K562 (cell line): ENCODE data around the gene SLC7A8. TPM values are rescaled to one million over a fixed set of nuclear protein-coding genes. Genes with fewer than 3 reads are reported as not detected.

Experiments
- BACH1 ChIP-seq: fragments of 200-800 bp; sonication (Bioruptor generic); IDR thresholded peaks from 2 replicates; pipeline ENCODE4 v1.6.1; 2016; ENCODE audit warnings: missing genetic modification characterization, missing compliant biosample characterization
- BCOR ChIP-seq: fragments of 450-650 bp; IDR thresholded peaks from 2 replicates; pipeline ENCODE4 v1.6.1; 2016
- CEBPB ChIP-seq: fragments of 450-650 bp; IDR thresholded peaks from 2 replicates; pipeline ENCODE4 v1.6.1; 2016; ENCODE audit warnings: missing genetic modification characterization, missing compliant biosample characterization
- CEBPG ChIP-seq, 3 experiments: fragments of 200-800 bp in 1 of 3; sonication (Bioruptor generic) in 1 of 3; sonication (generic) in 1 of 3; formaldehyde crosslinking in 1 of 3; IDR thresholded peaks in 2 of 3; conservative IDR thresholded peaks in 1 of 3; 2 replicates each; pipeline versions ENCODE4 v1.6.1 to v1.8.0; 2016 to 2022; ENCODE audit warnings: missing compliant biosample characterization in 2 of 3, missing genetic modification characterization in 2 of 3, mild to moderate bottlenecking in 1 of 3, missing genetic modification reagents in 1 of 3
- CREBBP ChIP-seq: IDR thresholded peaks from one replicate; pipeline ENCODE4 v1.6.1; 2012; ENCODE audit warnings: low read depth, mild to moderate bottlenecking, control low read depth, inconsistent platforms, low read length
- ETV1 ChIP-seq: fragments of 450-650 bp; conservative IDR thresholded peaks from 2 replicates; pipeline ENCODE4 v1.6.1; 2016; ENCODE audit warnings: missing genetic modification characterization, control low read depth, low read depth, missing compliant biosample characterization
- FOXJ2 ChIP-seq: fragments of 200-800 bp; sonication (Bioruptor generic); IDR thresholded peaks from 2 replicates; pipeline ENCODE4 v1.6.1; 2016; ENCODE audit warnings: missing genetic modification characterization, missing compliant biosample characterization
- HOXB6 ChIP-seq: fragments of 250-450 bp; sonication (Bioruptor Pico); IDR thresholded peaks from 2 replicates; pipeline ENCODE4 v1.5.1; 2022; ENCODE audit warnings: mild to moderate bottlenecking, borderline replicate concordance
- NEUROD1 ChIP-seq: fragments of 150-350 bp; IDR thresholded peaks from 2 replicates; pipeline ENCODE4 v1.6.1; 2014; ENCODE audit warnings: borderline replicate concordance, low read length, low read depth; ENCODE audit not compliant: partially characterized antibody
- PHB2 ChIP-seq: fragments of 450-650 bp; IDR thresholded peaks from 2 replicates; pipeline ENCODE4 v1.6.1; 2017; ENCODE audit warnings: low read depth
- ZNF140 ChIP-seq: fragments of 250-450 bp; sonication (Bioruptor Pico); IDR thresholded peaks from 2 replicates; pipeline ENCODE4 v1.8.0; 2021; ENCODE audit warnings: moderate library complexity, mild to moderate bottlenecking, inconsistent platforms
- ZNF507 ChIP-seq: conservative IDR thresholded peaks from 2 replicates; pipeline ENCODE4 v1.6.1; 2017; ENCODE audit warnings: missing genetic modification characterization, missing compliant biosample characterization
- ZNF780A ChIP-seq: fragments of 250-450 bp; sonication (Bioruptor Pico); IDR thresholded peaks from 2 replicates; pipeline ENCODE4 v1.5.0; 2021; ENCODE audit warnings: mild to moderate bottlenecking
- polyA plus RNA-seq, 8 experiments: library from polyadenylated mRNA; depleted of rRNA in 4 of 8; stranded (reverse) in 5 of 8; unstranded in 3 of 8; fragments of >200 nt; fragmentation: Nextera tagmentation in 2 of 8; fragmentation: Illumina TruSeq in 1 of 8; extraction: Ambion mirVana in 2 of 8; extraction: Trizol in 1 of 8; gene quantifications; 2 replicates each; pipeline versions ENCODE4 v1.2.1 to v1.2.3, GENCODE V29; 2011 to 2014; ENCODE audit warnings: inconsistent platforms in 1 of 8, missing spikeins in 1 of 8
- total RNA-seq, 7 experiments: library from RNA; depleted of rRNA in 6 of 7; stranded (reverse); fragments of >200 nt in 6 of 7; fragmentation: Illumina TruSeq in 2 of 7; extraction: Trizol in 2 of 7; gene quantifications; 2 replicates each; pipeline versions ENCODE4 v1.2.1 to v1.2.3, GENCODE V29; 2011 to 2021; ENCODE audit warnings: low replicate concordance in 1 of 7
- TF ChIP-seq, protein P1 (sequence below): sonication (generic); formaldehyde crosslinking; IDR thresholded peaks from 2 replicates; pipeline ENCODE4 v1.8.0; 2023; ENCODE audit warnings: missing genetic modification reagents, mild to moderate bottlenecking, borderline replicate concordance
- TF ChIP-seq, protein P2 (sequence below): fragments of 450-650 bp; IDR thresholded peaks from 2 replicates; pipeline ENCODE4 v1.7.0; 2016; ENCODE audit warnings: borderline replicate concordance
- TF ChIP-seq, protein P3 (sequence below): sonication (generic); formaldehyde crosslinking; IDR thresholded peaks from 2 replicates; pipeline ENCODE4 v1.9.0; 2022; ENCODE audit warnings: mild to moderate bottlenecking, missing genetic modification reagents

SLC7A8 gene
- total and polyA plus RNA-seq, 9 of the 15 experiments (the other 6 are each of a cell fraction or from before 2014, with no cell fraction given), result 2.0 to 33.0 (median 6.0) TPM

DNA sequence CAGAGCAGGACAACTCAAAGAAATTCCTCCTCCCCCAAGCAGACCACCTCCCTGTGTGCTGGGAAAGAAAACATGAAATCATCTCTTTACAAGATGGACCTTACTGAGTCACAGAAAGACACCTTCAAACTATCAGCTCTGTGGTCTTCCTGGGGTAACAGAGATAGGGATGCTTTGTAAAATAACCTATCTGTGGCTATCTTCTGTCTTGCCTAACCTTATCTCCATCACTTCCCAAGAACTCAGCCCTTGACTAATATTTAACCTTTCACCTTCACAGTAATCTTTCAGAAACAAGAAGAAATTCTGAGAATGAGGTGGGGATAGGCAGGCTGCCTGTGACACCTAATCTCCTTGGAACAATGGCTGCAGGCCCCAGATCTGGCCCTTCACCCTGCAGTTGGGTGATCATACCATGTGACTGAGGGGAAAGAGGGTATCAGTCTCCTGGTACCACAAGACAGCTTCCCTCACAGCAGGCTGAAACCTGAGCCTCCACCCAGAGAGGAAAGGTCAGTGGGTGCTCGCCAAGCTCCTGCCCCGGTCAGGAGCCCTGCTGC is 37.0 kb downstream of the SLC7A8 start (continued):
- TF ChIP-seq CREBBP, result no peak
- peak; percentile 87 for TF ChIP-seq CEBPB (tag)
- no peak for TF ChIP-seq ZNF507 (tag)
- TF ChIP-seq FOXJ2 (tag), result no peak
- TF ChIP-seq PHB2, result peak; percentile 96
- TF ChIP-seq, protein P1, sequence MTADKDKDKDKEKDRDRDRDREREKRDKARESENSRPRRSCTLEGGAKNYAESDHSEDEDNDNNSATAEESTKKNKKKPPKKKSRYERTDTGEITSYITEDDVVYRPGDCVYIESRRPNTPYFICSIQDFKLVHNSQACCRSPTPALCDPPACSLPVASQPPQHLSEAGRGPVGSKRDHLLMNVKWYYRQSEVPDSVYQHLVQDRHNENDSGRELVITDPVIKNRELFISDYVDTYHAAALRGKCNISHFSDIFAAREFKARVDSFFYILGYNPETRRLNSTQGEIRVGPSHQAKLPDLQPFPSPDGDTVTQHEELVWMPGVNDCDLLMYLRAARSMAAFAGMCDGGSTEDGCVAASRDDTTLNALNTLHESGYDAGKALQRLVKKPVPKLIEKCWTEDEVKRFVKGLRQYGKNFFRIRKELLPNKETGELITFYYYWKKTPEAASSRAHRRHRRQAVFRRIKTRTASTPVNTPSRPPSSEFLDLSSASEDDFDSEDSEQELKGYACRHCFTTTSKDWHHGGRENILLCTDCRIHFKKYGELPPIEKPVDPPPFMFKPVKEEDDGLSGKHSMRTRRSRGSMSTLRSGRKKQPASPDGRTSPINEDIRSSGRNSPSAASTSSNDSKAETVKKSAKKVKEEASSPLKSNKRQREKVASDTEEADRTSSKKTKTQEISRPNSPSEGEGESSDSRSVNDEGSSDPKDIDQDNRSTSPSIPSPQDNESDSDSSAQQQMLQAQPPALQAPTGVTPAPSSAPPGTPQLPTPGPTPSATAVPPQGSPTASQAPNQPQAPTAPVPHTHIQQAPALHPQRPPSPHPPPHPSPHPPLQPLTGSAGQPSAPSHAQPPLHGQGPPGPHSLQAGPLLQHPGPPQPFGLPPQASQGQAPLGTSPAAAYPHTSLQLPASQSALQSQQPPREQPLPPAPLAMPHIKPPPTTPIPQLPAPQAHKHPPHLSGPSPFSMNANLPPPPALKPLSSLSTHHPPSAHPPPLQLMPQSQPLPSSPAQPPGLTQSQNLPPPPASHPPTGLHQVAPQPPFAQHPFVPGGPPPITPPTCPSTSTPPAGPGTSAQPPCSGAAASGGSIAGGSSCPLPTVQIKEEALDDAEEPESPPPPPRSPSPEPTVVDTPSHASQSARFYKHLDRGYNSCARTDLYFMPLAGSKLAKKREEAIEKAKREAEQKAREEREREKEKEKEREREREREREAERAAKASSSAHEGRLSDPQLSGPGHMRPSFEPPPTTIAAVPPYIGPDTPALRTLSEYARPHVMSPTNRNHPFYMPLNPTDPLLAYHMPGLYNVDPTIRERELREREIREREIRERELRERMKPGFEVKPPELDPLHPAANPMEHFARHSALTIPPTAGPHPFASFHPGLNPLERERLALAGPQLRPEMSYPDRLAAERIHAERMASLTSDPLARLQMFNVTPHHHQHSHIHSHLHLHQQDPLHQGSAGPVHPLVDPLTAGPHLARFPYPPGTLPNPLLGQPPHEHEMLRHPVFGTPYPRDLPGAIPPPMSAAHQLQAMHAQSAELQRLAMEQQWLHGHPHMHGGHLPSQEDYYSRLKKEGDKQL (CRISPR knock-in tag), result no peak
- TF ChIP-seq ETV1 (tag), result no peak
- TF ChIP-seq, protein P2, sequence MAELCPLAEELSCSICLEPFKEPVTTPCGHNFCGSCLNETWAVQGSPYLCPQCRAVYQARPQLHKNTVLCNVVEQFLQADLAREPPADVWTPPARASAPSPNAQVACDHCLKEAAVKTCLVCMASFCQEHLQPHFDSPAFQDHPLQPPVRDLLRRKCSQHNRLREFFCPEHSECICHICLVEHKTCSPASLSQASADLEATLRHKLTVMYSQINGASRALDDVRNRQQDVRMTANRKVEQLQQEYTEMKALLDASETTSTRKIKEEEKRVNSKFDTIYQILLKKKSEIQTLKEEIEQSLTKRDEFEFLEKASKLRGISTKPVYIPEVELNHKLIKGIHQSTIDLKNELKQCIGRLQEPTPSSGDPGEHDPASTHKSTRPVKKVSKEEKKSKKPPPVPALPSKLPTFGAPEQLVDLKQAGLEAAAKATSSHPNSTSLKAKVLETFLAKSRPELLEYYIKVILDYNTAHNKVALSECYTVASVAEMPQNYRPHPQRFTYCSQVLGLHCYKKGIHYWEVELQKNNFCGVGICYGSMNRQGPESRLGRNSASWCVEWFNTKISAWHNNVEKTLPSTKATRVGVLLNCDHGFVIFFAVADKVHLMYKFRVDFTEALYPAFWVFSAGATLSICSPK, result no peak
- TF ChIP-seq, protein P3, sequence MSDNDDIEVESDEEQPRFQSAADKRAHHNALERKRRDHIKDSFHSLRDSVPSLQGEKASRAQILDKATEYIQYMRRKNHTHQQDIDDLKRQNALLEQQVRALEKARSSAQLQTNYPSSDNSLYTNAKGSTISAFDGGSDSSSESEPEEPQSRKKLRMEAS (CRISPR knock-in tag), result peak; percentile 60
- TF ChIP-seq HOXB6, result no peak
- TF ChIP-seq ZNF140 (CRISPR knock-in tag), result no peak
- 0 out of 2 replicates have a peak, but pooled peaks have one; percentile 37 for TF ChIP-seq CEBPG (CRISPR knock-in tag; IDR thresholded peaks at IDR 0.05)
- TF ChIP-seq CEBPG (tag; conservative IDR thresholded peaks at IDR 0.05 in 1 of 2, IDR thresholded peaks at IDR 0.05 in 1 of 2), result peak in 1 of 2 experiments; percentile 75; a peak in 2 of 4 replicates
- no peak for TF ChIP-seq ZNF780A (CRISPR knock-in tag)
- peak; percentile 87; the same call in 1 of the 2 replicates for TF ChIP-seq BCOR
- TF ChIP-seq NEUROD1, result no peak
- TF ChIP-seq BACH1 (tag), result 0 out of 2 replicates have a peak, but pooled peaks have one; percentile 3
